ENCODE results near the gene TUT1. TPM values are rescaled to one million over a fixed set of nuclear protein-coding genes. Genes with fewer than 3 reads are reported as not detected.

Gene TUT1
- total and polyA plus RNA-seq, 2 of the 4 experiments (the other 2 are of a cell fraction) = 4.3 to 10.1 TPM

DNA sequence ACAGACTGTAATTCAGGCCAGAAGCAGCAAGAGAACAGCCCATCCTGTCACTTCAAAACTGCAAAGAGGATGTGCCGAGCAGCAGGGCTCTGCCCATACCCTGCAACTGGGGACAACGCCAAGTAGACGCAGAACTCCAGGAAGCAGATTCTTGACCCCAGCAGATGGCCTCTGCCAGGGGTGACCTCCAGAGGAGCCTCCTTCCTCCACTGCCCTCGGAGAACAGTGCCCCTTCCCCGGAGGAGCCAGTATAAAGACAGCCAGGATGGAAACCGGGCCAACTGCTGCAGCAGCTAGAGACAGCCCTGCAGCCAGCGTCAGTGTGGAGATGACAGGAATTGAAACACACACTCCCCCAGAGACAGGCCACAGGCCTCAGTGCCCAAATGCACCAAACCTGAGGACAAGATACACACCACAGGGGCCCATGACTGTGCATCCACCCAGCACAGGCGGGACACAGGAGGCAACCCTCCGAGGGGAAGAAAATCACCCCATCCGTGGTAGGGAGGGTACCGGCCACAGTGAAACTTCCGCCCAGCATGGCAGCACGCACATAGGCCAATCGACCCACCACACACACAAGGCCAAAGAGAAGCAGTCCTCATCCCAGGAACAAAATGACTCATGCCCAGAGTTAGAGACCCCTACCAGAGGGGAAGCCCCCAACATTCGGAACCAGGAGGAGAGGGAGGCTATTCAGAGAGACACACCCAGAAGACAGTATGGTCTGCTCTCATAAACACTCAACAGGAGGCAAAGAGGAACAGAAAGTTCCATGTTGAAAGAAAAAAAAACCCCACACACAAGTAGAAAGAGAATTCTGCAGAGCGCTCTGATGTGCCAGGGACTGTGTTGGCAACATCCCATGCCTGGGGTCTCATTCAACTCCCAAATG is 50.3 kb downstream of the TUT1 start:
- in situ Hi-C loops (cut with MboI; ENCODE audit: low sequenced_read_pairs) (no loop called here), intact Hi-C loops (cut with micrococcal nuclease) (loop anchor here (5.0 kb wide), 1 partner anchor 34 kb away; no protein-coding TSS in a partner anchor), dilution Hi-C loops (cut with HindIII; ENCODE audit: low sequenced_read_pairs, unreplicated experiment) (no loop called here)
- H2AFZ ChIP-seq (replicated peaks; ENCODE audit: low read length, poor library complexity) = no peak overlapping the region
- peaks cover 23% of the 10 kb centered on the region for H3K36me3 ChIP-seq (ENCODE audit: control insufficient read depth, insufficient read depth, low read length)
- H3K9me3 ChIP-seq (ENCODE audit: control insufficient read depth, insufficient read depth, low read length) = no peaks in the 10 kb centered on the region
- 0 out of 4 replicates have a peak overlapping the region, but pooled peaks of 1 of the 2 experiments have one; percentile 12 for H4K8ac ChIP-seq (ENCODE audit: low read depth in 2 of 2, low read length in 2 of 2)
- H3K9me1 ChIP-seq (ENCODE audit: insufficient read depth, low read length) = peaks cover 19% of the 10 kb centered on the region
- H3K4me3 ChIP-seq (ENCODE audit: insufficient read depth, low read depth, low read length) = 0 out of 2 replicates have a peak overlapping the region, but pooled peaks have one; percentile 2
- peak overlapping the region; percentile 10; the same call in 1 of the 2 replicates for H3K56ac ChIP-seq (ENCODE audit: extremely low read depth, insufficient read depth, low read length)
- no peak overlapping the region for H2BK15ac ChIP-seq (ENCODE audit: low read depth, low read length)
- no peak overlapping the region for H4K91ac ChIP-seq (ENCODE audit: insufficient read depth, low read depth, low read length)
- CTCF ChIA-PET = interaction anchor here (1.0 to 4.1 kb wide), 6 partner anchors 16 to 146 kb away, joined by 3 to 31 read pairs (median 8); no protein-coding TSS in a partner anchor
- 0 out of 2 replicates have a peak overlapping the region, but pooled peaks have one; percentile 7 for H3K18ac ChIP-seq (ENCODE audit: low read depth, low read length)
- peak overlapping the region; percentile 5; the same call in 1 of the 2 replicates for H3K14ac ChIP-seq (replicated peaks; ENCODE audit: low read depth, low read length)
- peak overlapping the region; percentile 65 for H3K4me2 ChIP-seq (ENCODE audit: low read depth, low read length)
- peak overlapping the region; percentile 75 for H2AK9ac ChIP-seq (replicated peaks; ENCODE audit: low read depth, low read length, poor library complexity)
- H4K20me1 ChIP-seq (ENCODE audit: insufficient read depth, low read length) = peaks cover 95% of the 10 kb centered on the region
- H3K4me1 ChIP-seq (ENCODE audit: control insufficient read depth, insufficient read depth, low read length) = peaks cover 50% of the 10 kb centered on the region
- no peak overlapping the region for H4K5ac ChIP-seq (ENCODE audit: low read depth, low read length)
- peak overlapping the region; percentile 74 for H3K23ac ChIP-seq (ENCODE audit: low read depth, low read length)
- peaks cover 0 to 28% of the 10 kb centered on the region in 2 experiments; a peak in 2 of 4 replicates for H3K79me1 ChIP-seq (ENCODE audit: low read depth in 1 of 2, low read length in 2 of 2)
- ATAC-seq (ENCODE audit: low read depth) (no peak), DNase-seq (peak; percentile 4)
- H2BK120ac ChIP-seq (ENCODE audit: low read depth, low read length) = no peak overlapping the region
- H3K27me3 ChIP-seq (ENCODE audit: control insufficient read depth, insufficient read depth, low read length) = no peaks in the 10 kb centered on the region
- WGBS, 2 experiments (ENCODE audit: extremely low coverage in 2 of 2, insufficient read length in 1 of 2) = 57% methylated on average over 1 of the region's 16 CpGs; no CpG with 5 or more reads in 1 of the 2 experiments
- H2AK5ac ChIP-seq (ENCODE audit: low read depth, low read length) = peak overlapping the region; percentile 53; the same call in 1 of the 2 replicates
- POLR2A ChIA-PET (ENCODE audit: unreplicated experiment) = no interaction called here
- H2BK5ac ChIP-seq (ENCODE audit: low read depth, low read length, poor library complexity, severe bottlenecking) = peak overlapping the region; percentile 59
- H3K27ac ChIP-seq (ENCODE audit: insufficient read depth, low read length) = peak overlapping the region; percentile 54
- H2BK20ac ChIP-seq (ENCODE audit: low read depth, low read length) = no peak overlapping the region
- BruUV-seq (replicated peaks) = no TSS peak
- H3K9ac ChIP-seq (ENCODE audit: low read depth, low read length) = peak overlapping the region; percentile 49; the same call in 1 of the 2 replicates
- peak overlapping the region; percentile 50 for H3K4ac ChIP-seq (ENCODE audit: low read depth, low read length)
- TF ChIP-seq RFX5 (IDR thresholded peaks at IDR 0.05; ENCODE audit: low read depth, low read length) (no peak), FOS (IDR thresholded peaks at IDR 0.05; ENCODE audit: low read depth, low read length) (no peak), SMC3 (IDR thresholded peaks at IDR 0.05; ENCODE audit: low read depth, low read length) (no peak), POLR2A (IDR thresholded peaks at IDR 0.05; ENCODE audit: low read depth, low read length) (no peak), BHLHE40 (IDR thresholded peaks at IDR 0.05; ENCODE audit: low read depth, low read length) (no peak), RAD21 (IDR thresholded peaks at IDR 0.05; ENCODE audit: low read length) (no peak), CEBPB (IDR thresholded peaks at IDR 0.05; ENCODE audit: low read depth, low read length) (no peak), MXI1 (IDR thresholded peaks at IDR 0.05; ENCODE audit: borderline replicate concordance, low read depth, low read length) (no peak), NFE2L2 (IDR thresholded peaks at IDR 0.05; ENCODE audit: low read depth, low read length) (no peak), CHD1 (IDR thresholded peaks at IDR 0.05; ENCODE audit: low read depth, low read length) (no peak)
- TF ChIP-seq, protein P1, sequence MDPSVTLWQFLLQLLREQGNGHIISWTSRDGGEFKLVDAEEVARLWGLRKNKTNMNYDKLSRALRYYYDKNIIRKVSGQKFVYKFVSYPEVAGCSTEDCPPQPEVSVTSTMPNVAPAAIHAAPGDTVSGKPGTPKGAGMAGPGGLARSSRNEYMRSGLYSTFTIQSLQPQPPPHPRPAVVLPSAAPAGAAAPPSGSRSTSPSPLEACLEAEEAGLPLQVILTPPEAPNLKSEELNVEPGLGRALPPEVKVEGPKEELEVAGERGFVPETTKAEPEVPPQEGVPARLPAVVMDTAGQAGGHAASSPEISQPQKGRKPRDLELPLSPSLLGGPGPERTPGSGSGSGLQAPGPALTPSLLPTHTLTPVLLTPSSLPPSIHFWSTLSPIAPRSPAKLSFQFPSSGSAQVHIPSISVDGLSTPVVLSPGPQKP (IDR thresholded peaks at IDR 0.05; ENCODE audit: borderline replicate concordance, low read depth, low read length) = no peak
- TF ChIP-seq, protein P2, sequence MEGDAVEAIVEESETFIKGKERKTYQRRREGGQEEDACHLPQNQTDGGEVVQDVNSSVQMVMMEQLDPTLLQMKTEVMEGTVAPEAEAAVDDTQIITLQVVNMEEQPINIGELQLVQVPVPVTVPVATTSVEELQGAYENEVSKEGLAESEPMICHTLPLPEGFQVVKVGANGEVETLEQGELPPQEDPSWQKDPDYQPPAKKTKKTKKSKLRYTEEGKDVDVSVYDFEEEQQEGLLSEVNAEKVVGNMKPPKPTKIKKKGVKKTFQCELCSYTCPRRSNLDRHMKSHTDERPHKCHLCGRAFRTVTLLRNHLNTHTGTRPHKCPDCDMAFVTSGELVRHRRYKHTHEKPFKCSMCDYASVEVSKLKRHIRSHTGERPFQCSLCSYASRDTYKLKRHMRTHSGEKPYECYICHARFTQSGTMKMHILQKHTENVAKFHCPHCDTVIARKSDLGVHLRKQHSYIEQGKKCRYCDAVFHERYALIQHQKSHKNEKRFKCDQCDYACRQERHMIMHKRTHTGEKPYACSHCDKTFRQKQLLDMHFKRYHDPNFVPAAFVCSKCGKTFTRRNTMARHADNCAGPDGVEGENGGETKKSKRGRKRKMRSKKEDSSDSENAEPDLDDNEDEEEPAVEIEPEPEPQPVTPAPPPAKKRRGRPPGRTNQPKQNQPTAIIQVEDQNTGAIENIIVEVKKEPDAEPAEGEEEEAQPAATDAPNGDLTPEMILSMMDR (conservative IDR thresholded peaks at IDR 0.05; ENCODE audit: low read depth, low read length) = no peak
- TF ChIP-seq, protein P3, sequence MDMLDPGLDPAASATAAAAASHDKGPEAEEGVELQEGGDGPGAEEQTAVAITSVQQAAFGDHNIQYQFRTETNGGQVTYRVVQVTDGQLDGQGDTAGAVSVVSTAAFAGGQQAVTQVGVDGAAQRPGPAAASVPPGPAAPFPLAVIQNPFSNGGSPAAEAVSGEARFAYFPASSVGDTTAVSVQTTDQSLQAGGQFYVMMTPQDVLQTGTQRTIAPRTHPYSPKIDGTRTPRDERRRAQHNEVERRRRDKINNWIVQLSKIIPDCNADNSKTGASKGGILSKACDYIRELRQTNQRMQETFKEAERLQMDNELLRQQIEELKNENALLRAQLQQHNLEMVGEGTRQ (IDR thresholded peaks at IDR 0.05; ENCODE audit: low read depth, low read length) = no peak
